HG03521 (cell line): ENCODE data around the gene PIM2.

Experiments
- ATAC-seq: cut with Tn5 transposase; IDR thresholded peaks from one replicate; pipeline ENCODE4 v1.9.1; 2021; ENCODE audit warnings: mild to moderate bottlenecking, moderate library complexity; ENCODE audit not compliant: unreplicated experiment

Gene PIM2

DNA sequence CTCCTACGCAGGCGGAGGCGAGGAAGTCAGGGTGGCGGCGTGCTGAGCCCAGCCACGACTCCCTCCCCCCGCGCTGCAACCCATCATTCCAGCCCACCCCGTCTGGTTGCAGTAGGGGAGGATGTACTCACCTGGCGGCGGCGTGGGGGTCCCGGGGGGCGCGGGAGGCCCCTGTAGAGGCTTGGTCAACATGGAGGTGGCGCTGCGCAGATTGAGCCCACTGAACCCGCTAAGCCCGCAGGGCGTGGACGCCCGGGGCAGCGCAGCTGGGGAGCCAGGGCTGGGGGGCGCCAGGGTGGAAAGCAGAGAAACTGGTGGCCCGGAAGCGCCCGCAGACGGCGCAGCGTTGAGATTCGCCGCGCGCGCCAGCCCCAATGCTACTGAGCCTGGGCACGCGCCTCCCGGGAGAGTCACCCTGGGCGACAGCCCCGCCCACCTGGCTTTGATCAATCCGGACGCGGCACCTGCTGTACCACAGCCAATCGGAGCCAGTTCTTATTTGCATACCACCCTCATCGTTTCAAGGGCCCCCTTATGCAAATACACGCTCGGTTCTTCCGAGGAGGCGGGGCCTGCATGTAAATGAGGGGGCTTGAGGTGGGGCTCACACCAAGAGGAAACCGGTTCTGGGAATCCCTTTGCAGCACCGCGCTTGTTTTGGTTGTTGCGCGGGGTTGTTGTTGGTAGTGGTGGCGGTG is at the start of gene PIM2:
Gene PIM2, minus strand, starts transcription at position 382 of the 698 bp plus-strand sequence. Its CDS starts 190 bp downstream, at position 192.
- peak; percentile 72 for ATAC-seq

DNA sequence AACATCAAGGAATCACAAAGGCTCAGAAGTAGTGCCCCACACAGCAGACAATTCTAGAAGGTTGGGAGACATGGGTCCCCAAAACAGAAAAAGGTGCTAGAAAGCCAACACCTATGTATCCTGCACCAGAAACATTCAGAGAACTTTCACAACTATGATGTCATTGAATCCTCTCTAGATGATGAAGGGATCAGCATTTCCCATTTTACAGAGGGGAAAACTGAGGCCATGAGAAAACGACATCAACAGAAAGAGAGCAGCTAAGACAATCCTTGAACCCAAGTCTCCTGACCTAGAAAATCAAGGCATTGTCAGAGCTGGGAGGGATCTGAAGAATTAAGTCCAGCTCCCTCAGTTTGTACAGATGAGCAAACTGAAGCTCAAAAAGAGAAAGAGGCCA is 49.6 kb upstream of the PIM2 start:
- no peak for ATAC-seq

DNA sequence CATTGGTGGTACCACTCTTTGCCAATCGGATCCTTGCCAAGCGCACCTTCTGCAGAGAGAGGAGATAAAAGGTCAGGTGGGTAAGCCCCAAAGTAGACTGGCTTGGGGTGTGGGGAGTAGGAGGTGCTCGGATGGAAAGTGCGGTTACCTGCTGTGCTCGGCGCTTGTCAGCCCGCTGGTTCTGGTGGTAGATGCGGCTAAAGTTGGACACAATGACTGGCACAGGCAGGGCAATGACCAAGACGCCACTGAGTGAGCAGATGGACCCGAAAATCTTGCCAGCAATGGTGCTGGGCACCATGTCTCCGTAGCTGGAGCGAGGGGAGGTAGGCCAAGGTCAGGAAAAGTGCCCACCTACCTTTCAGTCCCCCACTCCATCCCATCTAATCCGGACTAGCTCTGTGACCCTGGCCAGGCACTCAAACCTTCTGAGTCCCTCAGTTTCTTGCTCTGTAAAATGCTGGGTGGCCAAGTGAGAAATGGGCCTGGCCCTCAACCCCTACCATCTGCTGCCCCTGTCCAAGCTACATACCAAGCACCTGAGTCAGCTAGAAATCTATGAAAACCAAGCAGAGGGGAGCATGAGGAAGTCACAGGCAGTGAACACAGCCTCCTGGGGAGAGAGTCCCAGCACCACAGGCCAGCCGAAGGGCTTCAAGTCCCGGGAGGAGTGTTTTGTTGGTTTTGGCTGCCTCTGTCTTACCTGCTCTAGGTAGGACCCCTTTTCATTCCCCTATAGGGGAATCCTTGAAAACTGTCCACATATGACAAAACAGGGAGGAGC is 48.2 kb upstream of the PIM2 start:
- no peak for ATAC-seq

DNA sequence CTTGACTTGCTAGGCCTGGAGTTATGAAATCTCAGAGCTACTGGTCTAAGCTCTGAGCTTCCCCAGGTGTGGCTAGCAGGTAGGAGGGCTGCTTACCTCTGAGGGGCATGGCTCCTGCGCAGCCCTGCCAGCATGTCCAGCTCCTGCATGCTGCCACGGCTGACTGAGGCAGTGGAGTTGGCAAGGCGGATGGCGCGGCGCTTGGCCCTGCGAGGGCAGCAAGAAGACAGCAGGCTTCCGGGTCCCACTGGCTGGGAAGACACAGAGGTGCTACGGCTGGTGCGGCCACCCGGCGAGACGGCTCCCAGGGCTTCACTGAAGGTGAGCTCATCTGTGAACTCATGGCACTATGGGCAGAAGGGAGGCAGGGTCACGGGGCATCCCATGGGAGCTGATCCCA is 47.1 kb upstream of the PIM2 start:
- no peak for ATAC-seq

DNA sequence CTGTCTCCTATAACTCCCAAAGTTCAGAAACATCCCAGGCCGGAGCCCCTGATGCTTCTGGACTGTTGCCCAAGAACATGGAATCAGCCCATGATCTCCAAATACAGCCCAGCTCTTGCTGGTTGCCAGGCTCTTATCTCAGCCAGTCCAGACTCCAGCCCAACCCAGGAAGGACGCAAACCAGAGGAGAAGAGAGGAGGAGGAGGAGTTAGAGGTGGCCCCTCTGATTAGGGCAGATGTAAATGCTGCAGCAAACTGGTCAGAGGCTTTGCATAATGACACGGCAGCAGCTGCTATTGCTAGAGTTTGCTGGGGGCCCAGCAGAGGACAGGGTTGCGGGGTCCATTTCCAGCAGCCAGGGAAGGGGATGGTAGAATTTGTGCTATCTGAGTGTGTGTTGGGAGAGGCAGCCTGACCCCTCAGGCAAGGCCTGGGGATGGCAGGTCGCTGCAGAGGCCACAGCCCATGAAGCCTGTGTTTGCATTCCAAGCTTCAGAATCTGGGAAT is 42.8 kb upstream of the PIM2 start:
- no peak for ATAC-seq

DNA sequence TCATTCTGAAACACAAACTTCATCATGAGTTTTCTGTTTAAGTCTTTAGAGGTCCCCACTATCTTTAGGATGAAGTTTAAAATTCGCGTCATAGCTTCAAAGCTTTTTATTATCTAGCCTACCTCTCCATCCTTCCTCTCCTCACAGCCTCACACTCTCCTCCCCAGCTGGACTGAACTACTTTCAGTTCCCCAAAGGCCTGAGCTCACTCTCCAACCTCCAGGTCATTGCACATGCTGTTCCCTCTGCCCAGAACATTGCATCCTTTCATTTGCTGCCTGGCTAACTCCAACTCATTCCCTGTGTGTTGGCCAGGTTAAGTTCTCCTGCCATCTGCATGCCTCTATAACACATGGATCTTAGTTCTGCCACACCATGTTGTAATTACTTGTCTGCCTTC is 41.5 kb upstream of the PIM2 start:
- ATAC-seq, result no peak

DNA sequence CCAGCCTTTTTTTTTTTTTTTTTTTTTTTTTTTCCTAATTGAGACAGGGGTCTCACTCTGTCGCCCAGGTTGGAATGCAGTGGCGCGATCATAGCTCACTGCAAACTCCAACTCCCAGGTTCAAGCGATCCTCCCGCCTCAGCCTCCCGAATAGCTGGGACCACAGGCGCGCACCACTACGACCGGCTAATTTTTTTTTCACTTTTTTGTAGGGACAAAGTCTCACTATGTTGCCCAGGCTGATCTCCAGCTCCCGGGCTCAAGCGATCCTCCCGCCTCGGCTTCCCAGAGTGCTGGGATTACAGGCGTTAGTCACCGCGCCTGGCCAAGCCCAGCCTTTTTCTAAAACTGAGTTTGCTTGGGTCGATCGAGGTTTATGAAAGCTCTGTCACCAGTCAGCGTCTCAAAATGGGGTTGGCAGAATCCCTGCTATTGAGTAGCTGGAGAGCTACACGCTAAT is 39.8 kb upstream of the PIM2 start:
- no peak for ATAC-seq

DNA sequence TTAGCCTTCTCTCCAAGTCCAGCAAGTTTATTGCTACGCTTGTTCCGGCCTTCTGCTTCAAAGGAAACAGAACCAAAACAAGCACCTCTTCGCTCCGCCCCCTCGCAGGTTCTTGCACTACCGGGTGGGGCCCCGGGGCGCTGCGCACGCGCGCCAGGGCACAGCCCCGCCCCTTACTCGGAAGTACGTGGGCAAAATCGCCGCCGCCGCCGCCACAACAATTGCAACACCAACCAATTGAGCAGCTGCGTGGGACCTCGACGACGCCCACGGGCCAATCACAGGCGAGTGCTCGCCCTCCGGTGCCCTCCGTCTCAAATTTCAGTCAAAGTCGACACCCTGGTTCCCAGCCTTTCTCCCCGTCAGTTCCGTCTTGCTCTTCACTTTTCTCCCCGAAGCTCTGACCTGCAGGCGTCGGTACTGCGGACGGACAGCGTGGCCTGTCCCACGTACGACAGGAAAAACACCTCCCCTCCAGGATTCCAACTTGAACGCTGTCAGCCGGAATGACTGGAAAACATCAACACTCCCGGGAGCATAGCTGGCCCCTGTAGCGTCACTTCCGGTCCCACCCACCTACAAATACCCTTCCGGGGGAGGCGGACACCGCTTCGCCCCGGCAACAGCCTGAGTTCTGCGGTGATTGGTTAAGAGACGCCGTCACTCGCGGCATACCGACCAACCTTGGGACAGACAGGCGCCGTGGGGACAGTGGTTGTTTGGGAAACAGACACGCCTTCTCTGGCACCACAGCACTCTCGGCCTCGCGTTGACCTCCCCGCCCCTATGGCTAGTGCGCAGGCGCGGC is 39.2 kb upstream of the PIM2 start:
- ATAC-seq, result peak; percentile 79

DNA sequence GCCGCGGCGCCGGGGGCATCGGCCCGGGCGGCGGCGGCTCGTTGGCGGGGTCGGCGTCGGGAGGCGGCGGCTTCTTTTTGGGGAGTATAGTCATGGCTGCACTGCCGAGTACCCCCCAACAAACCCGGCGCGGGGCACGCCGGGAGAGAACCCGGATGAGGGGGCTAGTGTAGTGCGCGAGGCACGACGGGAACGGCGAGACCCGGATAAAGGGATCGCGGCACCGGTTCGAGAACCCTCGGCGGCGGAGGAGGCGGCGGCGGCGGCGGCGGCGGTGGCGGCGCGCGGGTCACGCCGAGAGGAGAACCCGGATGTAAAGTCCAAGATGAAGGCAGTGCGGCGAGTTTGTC is 38.6 kb upstream of the PIM2 start, which contains the start of gene OTUD5:
Gene OTUD5, minus strand, starts transcription at position 131 of the 350 bp plus-strand sequence. Its CDS starts 37 bp downstream, at position 94.
- peak; percentile 27 for ATAC-seq

DNA sequence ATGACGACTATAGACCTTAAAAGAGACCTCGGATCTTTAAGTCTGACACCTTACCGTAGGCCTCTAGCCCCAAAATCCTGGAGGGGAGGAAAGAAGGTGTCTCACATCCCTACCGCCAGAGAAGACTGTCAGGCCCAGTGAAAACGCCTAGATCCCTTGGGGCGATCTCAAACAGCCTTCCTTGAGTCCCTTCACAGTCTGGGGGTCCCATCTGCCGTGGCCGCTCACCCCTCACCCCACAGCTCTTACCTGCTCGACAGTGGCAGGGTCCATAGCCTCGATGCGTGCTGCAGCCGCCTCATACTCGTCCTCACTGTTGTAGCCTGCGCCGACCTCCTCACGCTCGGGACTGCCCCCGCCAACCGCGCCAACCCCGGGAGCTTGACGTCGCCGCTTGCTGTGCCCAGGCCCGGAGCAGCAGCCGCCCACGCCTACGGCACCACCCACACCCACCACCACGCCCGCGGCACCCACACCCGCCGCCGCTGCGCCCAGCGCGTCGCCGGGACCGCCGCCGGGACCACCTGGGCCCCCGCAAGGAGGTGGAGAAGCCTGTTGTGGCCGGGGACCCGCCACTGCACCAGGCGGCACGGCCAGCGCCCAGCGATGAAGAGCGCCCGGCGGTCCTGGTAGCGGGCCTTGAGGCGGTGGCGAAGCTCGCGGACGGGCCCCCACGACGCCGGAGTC is 38.0 kb upstream of the PIM2 start:
- peak; percentile 1 for ATAC-seq

DNA sequence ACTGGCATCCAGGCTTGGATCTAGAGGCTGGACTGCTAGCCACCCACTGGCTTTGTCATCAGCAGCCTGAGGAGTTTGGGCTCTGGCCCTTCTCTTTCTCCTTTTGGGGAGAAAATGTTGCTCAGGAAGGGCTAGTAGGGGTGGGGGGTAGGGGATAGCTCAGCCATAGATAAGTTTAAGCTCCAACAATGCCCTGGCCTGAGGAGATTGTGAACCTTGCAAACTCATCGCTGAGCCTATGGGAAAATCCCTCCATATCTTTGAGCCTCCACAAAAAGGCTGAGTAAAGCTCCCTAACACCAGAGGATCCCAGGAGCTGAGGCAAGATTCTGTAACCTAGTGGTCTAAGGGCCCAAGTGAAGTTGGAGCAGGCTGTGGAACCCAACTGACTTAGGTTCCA is 29.8 kb upstream of the PIM2 start:
- ATAC-seq, result no peak

DNA sequence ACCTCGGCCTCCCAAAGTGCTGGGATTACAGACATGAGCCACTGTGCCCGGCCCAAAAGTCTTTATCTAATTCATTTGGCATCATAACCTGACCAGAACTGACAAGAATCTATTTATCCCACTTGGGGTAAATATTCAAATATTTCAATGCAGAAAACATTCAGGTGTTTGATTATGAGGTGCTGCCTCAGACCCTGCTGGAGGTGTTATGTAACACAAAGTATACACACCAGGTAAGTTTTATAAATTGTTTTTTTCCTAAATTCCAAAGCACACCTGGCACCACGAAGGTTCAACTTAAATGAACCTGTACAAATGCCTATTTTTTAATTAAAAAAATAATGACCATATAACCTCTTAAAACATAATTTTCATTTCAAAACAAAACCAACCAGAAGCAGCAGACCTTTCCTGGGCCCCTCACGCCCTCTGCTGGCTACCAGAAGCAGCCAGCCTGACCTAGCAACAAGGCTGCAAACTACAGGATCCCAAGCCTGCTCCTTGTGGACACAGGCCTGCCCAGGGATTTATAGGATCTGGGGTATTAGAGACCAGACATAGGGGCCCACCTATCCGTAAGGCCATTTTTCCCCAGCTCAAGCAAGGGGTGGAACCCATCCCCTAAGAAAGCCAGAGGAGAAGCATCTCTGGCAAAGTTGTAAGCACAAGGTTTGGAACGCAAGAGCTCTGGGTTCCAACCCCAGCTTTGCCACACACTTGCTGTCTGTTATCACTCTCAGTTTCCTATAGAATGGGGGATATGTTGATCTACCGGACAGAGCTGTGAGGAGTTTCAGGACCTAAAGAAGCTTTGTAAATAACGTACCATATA is 26.9 kb upstream of the PIM2 start:
- no peak for ATAC-seq

DNA sequence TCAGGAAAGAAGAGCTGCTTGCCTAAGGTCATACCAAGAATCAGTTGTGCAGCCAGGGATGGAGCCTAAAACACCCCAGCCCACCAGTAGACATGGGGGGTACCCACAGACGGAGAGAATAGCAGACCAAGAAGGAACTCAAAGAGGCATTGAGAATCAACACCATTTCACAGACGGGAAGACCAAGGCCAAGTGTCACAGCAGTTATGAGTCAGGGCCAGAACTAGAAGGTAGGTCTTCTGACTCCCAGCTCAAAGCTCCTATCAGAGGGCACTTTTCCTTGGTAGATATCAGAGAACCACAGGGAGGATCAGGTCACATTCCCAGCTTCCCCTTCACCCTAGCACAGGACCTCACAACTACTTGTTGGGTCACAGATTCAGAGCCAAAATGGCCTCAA is 24.1 kb upstream of the PIM2 start:
- no peak for ATAC-seq

DNA sequence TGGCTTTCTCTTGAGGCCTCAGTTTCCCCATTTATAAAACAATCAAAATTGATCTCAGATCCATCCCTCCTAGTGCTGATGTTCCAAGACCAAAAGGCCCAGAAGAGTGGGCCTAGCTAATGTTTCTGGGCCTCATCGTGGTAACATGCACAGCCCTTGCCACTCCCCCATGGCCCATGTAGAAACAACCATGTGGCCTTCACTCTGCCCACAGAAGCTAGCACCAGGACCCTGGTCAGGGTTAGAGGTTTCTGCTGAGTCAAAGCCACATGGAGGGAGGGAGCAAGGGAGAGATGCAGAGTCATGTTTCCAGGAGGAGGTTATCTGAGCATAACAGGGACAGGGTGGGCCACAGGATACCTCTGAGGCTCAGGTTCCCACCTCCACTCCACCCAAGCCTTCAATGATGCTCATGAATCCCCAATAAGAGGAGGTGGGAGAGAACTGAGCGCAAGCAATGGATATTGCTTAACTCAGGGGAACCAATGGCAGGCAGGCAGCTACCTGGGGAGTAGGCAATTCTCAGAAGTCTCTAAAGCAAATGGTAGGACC is 21.7 kb upstream of the PIM2 start:
- ATAC-seq, result no peak

DNA sequence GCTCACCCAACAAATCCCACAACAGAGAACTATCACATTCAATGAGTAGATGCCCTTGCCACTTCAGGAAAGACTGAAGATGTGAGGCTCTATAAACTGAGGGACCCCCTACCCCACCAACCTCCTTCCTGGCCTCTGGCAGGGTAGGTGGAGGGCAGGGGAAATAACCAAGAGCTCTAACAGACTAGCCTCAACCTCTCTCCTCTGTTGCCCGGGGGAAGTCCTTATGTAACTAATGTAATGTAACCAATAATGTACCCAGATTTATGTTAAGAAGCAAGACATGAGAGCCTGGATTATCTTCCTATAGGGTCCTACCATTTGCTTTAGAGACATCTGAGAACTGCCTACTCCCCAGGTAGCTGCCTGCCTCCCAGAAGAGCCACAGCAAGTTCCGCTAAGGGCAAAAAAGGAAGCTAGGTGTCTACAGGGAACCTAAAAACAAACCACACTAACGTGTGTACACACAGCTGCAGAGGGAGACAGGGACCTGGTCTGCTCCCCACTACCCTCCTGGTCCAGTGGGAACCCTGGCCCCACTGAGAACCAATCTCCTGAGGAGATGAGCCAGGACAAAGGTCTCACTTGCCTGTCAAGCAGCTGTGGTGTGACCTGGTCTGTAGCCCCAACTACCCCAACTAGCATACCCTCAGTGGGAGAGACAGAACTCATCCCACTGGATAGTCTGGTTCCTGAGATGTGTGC is 20.9 kb upstream of the PIM2 start:
- no peak for ATAC-seq

DNA sequence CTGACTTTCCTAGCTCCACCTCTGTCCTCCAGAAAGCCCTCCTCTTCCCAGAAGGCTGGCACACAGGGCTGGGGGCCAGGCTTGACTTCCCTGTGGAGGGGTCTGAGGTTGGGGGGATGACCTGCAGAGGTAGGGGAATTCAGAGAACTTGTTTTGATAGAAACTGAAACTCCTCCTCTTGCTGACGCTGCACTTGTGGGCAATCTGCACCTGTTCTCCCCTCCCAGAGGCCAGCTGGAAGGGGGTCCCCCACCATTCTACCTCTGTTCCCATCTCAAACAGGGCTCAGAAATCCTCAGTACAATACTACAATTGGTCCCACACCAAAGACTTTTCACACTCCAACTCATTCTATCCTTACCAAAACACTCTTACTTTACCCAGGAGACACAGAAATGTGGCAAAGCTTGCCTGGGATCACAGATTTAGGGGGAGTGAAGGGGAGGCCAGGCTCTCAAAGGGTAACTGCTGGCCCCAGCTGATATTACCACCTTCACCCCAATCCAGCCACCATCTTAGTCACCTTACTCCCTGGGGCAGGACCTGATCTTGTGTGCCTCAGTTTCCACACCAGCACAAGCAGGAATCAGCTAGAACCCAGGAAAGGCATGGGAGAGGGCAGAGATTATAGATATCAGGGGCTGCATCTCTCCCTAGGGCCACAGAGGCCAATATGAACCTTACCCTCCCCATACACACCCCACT is 20.0 kb upstream of the PIM2 start:
- peak; percentile 44 for ATAC-seq

DNA sequence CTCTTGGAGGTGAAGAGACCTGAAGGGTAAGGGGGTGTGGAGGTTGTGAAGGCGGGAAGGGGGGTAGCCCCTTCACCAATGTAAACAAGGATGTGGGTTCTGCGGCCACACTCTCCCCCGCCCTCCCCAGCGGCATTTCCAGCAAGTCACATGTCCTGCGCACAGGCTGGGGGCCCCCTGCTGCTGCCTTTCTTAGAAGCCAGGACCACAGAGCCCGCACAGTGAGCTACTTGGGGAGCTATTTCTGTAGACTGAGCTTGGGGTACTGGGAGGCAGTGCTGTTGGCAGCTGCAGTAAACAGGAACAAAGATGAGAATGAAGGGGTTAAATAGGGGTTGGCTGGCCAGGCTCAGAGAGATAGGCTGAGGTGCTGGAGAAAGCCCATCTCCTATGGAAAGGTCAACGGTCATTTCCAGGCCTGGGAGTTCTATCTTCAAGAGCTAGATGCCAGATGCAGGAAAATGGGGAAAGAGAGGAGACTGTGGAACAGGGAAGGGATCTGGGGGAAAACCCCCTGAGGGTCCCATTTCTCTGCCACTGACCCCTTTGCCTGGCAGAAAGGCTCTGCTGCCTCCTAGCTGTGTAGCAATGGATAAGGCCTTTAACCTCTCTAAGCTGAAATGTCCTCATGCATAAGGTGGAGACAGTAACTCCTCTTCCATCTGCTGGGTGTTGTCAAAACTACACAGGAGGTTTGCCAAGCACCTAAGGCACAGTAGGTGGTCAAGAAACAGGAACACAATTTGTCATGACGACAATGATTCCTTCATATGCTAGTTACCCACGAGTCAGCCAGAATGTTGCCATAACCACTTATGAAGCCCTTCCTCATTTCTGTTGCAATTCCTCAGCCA is 18.5 kb upstream of the PIM2 start:
- ATAC-seq, result peak; percentile 62
